ENCODE data around the gene SLC6A2.

Gene SLC6A2

DNA sequence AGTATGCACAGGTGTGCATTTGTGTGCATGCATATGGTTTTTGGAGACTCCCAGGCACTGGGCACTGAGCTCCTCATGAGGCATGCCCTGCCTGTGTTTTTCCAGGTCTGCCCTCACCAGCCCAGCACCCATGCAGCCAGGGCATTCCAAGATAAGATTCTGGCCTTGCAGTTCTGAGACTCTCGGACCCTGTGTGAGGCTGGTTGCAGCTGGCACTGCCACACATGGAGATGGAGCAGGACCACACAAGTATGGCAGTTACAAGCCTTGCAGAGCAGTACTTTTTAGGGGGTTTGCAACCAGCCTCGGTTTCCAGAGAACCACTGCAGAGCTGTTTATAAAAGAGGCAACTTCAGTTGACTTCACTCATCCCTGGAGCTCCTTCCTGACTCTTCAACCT, 10.2 kb downstream of the SLC6A2 start (continued):
- no peak for TF ChIP-seq POU6F1 (CRISPR knock-in tag; IDR thresholded peaks at IDR 0.05; ENCODE audit: borderline replicate concordance, low read depth)

- ATAC-seq: no peak
- no peak for TF ChIP-seq POU6F1 (CRISPR knock-in tag; IDR thresholded peaks at IDR 0.05; ENCODE audit: borderline replicate concordance, low read depth)
- no peak for TF ChIP-seq ZFP3 (CRISPR knock-in tag; IDR thresholded peaks at IDR 0.05)
- no peak for TF ChIP-seq ZFP30 (CRISPR knock-in tag; IDR thresholded peaks at IDR 0.05)
- no peak for TF ChIP-seq ARNTL (CRISPR knock-in tag; IDR thresholded peaks at IDR 0.05; ENCODE audit: borderline replicate concordance, low read depth)
Observed at GRCh38 chr16:55667753-55668152, 12.0 kb downstream of the SLC6A2 start.

- TF ChIP-seq POU6F1 (CRISPR knock-in tag; IDR thresholded peaks at IDR 0.05; ENCODE audit: borderline replicate concordance, low read depth) (no peak), ISL1 (CRISPR knock-in tag; IDR thresholded peaks at IDR 0.05) (no peak), ZFP30 (CRISPR knock-in tag; IDR thresholded peaks at IDR 0.05) (no peak), OSR1 (CRISPR knock-in tag; IDR thresholded peaks at IDR 0.05) (no peak)
- ATAC-seq: no peak
Observed at GRCh38 chr16:55668340-55669281, 12.8 kb downstream of the SLC6A2 start.

GRCh38 chr16:55671206-55671973, 15.6 kb downstream of the SLC6A2 start:
- no peak for TF ChIP-seq ZFP3 (CRISPR knock-in tag; IDR thresholded peaks at IDR 0.05)
- no peak for ATAC-seq

- ATAC-seq: no peak
- TF ChIP-seq ARNTL (CRISPR knock-in tag; IDR thresholded peaks at IDR 0.05; ENCODE audit: borderline replicate concordance, low read depth): no peak
- no peak for TF ChIP-seq OSR1 (CRISPR knock-in tag; IDR thresholded peaks at IDR 0.05)
- TF ChIP-seq ZFP3 (CRISPR knock-in tag; IDR thresholded peaks at IDR 0.05): no peak
- TF ChIP-seq, protein P1, sequence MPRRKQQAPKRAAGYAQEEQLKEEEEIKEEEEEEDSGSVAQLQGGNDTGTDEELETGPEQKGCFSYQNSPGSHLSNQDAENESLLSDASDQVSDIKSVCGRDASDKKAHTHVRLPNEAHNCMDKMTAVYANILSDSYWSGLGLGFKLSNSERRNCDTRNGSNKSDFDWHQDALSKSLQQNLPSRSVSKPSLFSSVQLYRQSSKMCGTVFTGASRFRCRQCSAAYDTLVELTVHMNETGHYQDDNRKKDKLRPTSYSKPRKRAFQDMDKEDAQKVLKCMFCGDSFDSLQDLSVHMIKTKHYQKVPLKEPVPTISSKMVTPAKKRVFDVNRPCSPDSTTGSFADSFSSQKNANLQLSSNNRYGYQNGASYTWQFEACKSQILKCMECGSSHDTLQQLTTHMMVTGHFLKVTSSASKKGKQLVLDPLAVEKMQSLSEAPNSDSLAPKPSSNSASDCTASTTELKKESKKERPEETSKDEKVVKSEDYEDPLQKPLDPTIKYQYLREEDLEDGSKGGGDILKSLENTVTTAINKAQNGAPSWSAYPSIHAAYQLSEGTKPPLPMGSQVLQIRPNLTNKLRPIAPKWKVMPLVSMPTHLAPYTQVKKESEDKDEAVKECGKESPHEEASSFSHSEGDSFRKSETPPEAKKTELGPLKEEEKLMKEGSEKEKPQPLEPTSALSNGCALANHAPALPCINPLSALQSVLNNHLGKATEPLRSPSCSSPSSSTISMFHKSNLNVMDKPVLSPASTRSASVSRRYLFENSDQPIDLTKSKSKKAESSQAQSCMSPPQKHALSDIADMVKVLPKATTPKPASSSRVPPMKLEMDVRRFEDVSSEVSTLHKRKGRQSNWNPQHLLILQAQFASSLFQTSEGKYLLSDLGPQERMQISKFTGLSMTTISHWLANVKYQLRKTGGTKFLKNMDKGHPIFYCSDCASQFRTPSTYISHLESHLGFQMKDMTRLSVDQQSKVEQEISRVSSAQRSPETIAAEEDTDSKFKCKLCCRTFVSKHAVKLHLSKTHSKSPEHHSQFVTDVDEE (CRISPR knock-in tag; IDR thresholded peaks at IDR 0.05): no peak
- no peak for TF ChIP-seq BACH2 (CRISPR knock-in tag; IDR thresholded peaks at IDR 0.05; ENCODE audit: borderline replicate concordance)
- no peak for TF ChIP-seq CREB5 (CRISPR knock-in tag; IDR thresholded peaks at IDR 0.05; ENCODE audit: low read depth)
- no peak for TF ChIP-seq POU6F1 (CRISPR knock-in tag; IDR thresholded peaks at IDR 0.05; ENCODE audit: borderline replicate concordance, low read depth)
- no peak for TF ChIP-seq ZNF8 (CRISPR knock-in tag; IDR thresholded peaks at IDR 0.05)
- TF ChIP-seq GLIS3 (CRISPR knock-in tag; IDR thresholded peaks at IDR 0.05): no peak
- TF ChIP-seq, protein P2, sequence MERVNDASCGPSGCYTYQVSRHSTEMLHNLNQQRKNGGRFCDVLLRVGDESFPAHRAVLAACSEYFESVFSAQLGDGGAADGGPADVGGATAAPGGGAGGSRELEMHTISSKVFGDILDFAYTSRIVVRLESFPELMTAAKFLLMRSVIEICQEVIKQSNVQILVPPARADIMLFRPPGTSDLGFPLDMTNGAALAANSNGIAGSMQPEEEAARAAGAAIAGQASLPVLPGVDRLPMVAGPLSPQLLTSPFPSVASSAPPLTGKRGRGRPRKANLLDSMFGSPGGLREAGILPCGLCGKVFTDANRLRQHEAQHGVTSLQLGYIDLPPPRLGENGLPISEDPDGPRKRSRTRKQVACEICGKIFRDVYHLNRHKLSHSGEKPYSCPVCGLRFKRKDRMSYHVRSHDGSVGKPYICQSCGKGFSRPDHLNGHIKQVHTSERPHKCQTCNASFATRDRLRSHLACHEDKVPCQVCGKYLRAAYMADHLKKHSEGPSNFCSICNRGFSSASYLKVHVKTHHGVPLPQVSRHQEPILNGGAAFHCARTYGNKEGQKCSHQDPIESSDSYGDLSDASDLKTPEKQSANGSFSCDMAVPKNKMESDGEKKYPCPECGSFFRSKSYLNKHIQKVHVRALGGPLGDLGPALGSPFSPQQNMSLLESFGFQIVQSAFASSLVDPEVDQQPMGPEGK (CRISPR knock-in tag; IDR thresholded peaks at IDR 0.05; ENCODE audit: borderline replicate concordance): no peak
- no peak for TF ChIP-seq TOX (CRISPR knock-in tag; IDR thresholded peaks at IDR 0.05; ENCODE audit: borderline replicate concordance)
- no peak for TF ChIP-seq RARB (CRISPR knock-in tag; IDR thresholded peaks at IDR 0.05)
- TF ChIP-seq ESRRG (CRISPR knock-in tag; IDR thresholded peaks at IDR 0.05): no peak
- no peak for TF ChIP-seq SNAI2 (CRISPR knock-in tag; IDR thresholded peaks at IDR 0.05)
Observed at GRCh38 chr16:55671974-55672280, 16.1 kb downstream of the SLC6A2 start.

Data from SK-N-SH treated with all-trans-retinoic acid at 6 μM for 48 hours (cell line).